Gastroesophageal sphincter (tissue), 3 donors: ENCODE results near the gene SPOP.

Source experiments
- POLR2A ChIP-seq, 2 donors: fragments of 450-650 bp; IDR thresholded peaks; one replicate each; pipeline ENCODE4 v1.6.1; 2017; ENCODE audit warnings: antibody characterized with exemption in 2 of 2, mild to moderate bottlenecking in 2 of 2, moderate library complexity in 1 of 2
- TF ChIP-seq, protein P1 (sequence below), 4 experiments: fragments of 200-600 bp in 2 of 4; fragments of 450-650 bp in 2 of 4; sonication (generic) in 1 of 4; IDR thresholded peaks; one replicate each; pipeline ENCODE4 v1.5.1; 2017 to 2019; ENCODE audit warnings: antibody characterized with exemption in 4 of 4, mild to moderate bottlenecking in 2 of 4, moderate library complexity in 2 of 4

DNA sequence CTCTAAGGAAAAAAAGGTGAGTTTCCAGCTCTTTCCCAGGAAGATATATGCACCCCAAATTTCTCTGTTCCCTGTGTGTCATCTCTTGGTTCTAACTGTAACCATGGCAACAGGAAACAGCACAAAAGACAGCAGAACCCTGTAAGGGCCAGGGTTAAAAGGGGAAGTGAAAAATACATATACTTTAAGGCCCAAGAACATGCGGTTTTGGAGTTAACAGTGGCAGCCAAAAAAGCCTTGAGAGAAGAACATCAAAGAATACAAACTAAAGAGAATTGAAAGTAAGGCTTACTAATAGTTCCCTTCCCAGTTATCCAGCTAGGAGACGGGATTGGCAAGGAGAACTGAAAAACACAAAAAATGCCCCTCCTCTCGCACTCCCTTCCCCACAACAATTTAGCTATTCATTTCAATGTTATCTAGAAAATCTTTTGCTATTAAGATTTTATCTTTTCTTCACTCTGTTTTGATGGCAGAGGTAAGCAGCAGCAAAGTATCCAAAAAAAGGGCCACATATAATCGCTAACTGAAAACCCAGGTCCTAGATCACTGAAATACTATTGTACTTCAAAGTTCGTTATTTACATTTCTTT lies 1.5 kb downstream of the SPOP start:
- TF ChIP-seq, protein P1, sequence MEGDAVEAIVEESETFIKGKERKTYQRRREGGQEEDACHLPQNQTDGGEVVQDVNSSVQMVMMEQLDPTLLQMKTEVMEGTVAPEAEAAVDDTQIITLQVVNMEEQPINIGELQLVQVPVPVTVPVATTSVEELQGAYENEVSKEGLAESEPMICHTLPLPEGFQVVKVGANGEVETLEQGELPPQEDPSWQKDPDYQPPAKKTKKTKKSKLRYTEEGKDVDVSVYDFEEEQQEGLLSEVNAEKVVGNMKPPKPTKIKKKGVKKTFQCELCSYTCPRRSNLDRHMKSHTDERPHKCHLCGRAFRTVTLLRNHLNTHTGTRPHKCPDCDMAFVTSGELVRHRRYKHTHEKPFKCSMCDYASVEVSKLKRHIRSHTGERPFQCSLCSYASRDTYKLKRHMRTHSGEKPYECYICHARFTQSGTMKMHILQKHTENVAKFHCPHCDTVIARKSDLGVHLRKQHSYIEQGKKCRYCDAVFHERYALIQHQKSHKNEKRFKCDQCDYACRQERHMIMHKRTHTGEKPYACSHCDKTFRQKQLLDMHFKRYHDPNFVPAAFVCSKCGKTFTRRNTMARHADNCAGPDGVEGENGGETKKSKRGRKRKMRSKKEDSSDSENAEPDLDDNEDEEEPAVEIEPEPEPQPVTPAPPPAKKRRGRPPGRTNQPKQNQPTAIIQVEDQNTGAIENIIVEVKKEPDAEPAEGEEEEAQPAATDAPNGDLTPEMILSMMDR (IDR thresholded peaks at IDR 0.05) = no peak
- TF ChIP-seq POLR2A (IDR thresholded peaks at IDR 0.05) = no peak
